M059J (cell line): Measurements from ENCODE around the gene BCKDHA. TPM values are rescaled to one million over a fixed set of nuclear protein-coding genes. Genes with fewer than 3 reads are reported as not detected.
"Not testable (repeated sequence)": the region's sequence is repeated elsewhere in the genome, so short reads cannot be mapped to it uniquely, and the experiment has no call there.

ENCODE experiments used
- DNase-seq: peaks from one replicate; pipeline ENCODE4 v3.0.0-alpha.2; 2012; ENCODE audit warnings: low read depth
- total RNA-seq: library from RNA; depleted of rRNA; stranded (reverse); fragments of >200 nt; shearing (Covaris generic); gene quantifications from 2 replicates; pipeline ENCODE4 v1.2.3, GENCODE V29; 2014

BCKDHA gene
- total RNA-seq, 1 experiment from 2014 or later = 18.3 TPM

DNA sequence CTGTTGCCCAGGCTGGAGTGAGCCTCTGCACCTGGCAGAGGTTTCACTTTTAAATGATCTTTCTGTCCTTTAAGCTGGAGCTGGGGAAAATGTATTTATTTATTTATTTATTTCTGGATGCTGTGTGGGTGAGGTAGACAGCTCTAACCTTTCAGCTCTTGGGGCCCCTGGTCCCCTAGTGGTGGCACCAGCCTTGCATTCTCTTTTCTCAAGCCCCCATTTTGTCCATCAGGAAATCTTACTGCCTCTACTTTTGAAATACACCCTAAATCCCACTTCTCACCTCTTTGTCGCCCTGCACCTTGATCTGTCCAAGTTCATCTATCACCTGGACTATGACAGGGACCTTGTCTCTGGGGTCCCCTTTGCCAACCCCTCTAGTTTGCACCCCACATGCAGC is 31.5 kb upstream of the BCKDHA start:
- DNase-seq = no peak

- peak; percentile 92 for DNase-seq
Measured at GRCh38 chr19:41367848-41368301, 29.7 kb upstream of the BCKDHA start.

- DNase-seq = no peak
Measured at GRCh38 chr19:41369769-41370168, 27.8 kb upstream of the BCKDHA start.

DNA sequence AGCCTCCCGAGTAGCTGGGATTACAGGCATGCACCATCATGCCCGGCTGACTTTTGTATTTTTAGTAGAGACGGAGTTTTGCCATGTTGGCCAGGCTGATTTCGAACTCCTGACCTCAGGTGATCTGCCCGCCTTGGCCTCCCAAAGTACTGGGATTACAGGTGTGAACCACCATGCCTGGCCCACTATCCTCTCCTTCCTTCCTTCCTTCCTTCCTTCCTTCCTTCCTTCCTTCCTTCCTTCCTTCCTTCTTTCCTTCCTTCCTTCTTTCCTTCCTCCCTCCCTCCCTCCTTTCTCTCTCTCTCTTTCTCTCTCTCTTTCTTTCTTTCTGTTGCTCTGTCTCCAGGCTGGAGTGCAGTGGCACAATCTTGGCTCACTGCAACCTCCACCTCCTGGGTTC is 26.5 kb upstream of the BCKDHA start:
- DNase-seq = not testable (repeated sequence)

GRCh38 chr19:41371541-41371940 is 26.1 kb upstream of the BCKDHA start:
- no peak for DNase-seq

GRCh38 chr19:41372501-41372900 is 25.1 kb upstream of the BCKDHA start:
- DNase-seq = no peak

GRCh38 chr19:41373993-41374392 is 23.6 kb upstream of the BCKDHA start:
- peak; percentile 87 for DNase-seq

- DNase-seq = no peak
Measured at GRCh38 chr19:41376241-41376997, 21.2 kb upstream of the BCKDHA start, which contains the start of gene TMEM91. Gene TMEM91 (plus strand): TSS chr19:41376533. CDS start chr19:41378310, 1,777 bp downstream.

DNA sequence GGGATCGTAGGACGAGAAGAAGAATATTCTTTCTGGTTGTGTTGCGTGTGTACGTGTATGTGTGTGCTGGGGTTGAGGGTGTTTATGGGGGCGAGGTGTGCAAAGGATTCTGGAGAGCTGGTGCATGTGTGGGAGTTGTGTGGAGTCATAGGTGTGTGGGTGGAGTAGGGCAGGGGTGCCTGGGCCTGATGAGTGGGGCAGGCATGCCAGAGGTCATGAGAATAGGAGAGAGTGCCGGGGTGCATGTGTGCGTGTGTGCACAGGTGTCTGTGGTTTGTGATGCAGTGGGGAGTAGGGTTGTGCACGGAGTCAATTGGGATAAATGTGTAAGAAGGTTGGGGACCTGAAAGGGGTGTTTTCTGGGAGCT is 20.6 kb upstream of the BCKDHA start:
- no peak for DNase-seq

DNA sequence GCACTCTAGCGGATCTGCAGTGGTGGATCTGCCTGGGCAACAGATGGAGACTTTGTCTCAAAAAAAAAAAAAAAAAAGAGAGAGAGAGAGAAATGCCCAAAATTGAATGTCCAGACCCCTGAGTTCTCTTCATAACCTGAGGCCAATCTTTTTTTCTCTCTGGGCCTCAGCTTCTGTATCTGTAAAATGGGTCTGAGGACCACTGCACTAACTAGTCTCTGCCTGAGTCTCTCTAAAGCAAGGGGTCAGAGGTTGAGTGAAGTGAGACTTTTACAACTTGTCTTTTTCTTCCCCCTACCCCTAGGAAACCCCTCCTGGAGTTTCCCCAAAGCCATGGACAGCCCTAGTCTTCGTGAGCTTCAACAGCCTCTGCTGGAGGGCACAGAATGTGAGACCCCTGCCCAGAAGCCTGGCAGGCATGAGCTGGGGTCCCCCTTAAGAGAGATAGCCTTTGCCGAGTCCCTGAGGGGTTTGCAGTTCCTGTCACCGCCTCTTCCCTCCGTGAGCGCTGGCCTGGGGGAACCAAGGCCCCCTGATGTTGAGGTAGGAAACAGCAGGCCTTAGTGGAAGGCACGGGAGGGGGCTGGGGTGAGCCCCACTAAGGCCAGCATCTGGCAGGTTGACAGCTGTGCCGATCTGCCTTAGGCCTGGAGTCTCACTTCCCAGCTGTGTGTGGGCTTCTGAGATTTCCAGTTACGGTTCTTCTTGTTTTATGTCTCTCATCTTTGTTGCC is 19.5 kb upstream of the BCKDHA start:
- DNase-seq = no peak

DNA sequence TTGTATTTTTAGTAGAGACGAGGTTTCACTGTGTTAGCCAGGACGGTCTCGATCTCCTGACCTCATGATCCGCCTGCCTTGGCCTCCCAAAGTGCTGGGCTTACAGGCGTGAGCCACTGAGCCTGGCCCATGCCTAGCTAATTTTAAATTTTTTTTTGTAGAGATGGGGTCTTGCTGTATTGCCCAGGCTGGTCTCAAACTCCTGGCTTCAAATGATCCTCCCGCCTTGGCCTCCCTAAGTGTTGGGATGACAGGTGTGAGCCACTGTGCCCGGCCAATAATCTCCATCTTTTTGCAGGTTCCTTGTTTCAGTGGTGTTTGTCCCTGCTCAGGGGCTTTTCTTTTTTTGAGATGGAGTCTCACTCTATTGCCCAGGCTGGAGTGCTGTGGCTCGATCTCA is 16.1 kb upstream of the BCKDHA start:
- not testable (repeated sequence) for DNase-seq

GRCh38 chr19:41384351-41384750 is 13.3 kb upstream of the BCKDHA start:
- DNase-seq = no peak

DNA sequence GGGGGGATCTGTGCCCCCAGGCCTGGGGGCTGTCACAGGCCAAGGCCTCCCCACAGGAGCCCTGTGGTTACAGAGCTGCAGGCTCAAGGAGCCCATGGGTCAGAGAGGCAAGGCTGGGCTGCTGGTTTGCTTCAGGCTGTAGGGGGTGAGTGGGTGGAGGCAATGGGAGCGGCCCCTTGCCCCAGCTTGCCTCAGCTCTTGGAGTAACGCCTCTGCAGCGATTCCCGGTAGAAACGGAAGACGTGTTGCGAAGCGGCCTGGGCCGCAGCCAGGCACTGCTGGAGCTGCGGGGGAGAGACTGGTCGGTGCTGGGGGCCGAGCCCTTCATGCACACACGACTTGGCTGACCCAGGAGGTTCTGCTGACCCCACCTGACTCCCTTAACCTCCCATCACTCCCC is 11.2 kb upstream of the BCKDHA start:
- no peak for DNase-seq

- no peak for DNase-seq
Measured at GRCh38 chr19:41391618-41392017, 6.0 kb upstream of the BCKDHA start.

GRCh38 chr19:41392775-41393174 is 4.8 kb upstream of the BCKDHA start:
- no peak for DNase-seq

- DNase-seq = no peak
Measured at GRCh38 chr19:41395355-41395754, 2.3 kb upstream of the BCKDHA start.

DNA sequence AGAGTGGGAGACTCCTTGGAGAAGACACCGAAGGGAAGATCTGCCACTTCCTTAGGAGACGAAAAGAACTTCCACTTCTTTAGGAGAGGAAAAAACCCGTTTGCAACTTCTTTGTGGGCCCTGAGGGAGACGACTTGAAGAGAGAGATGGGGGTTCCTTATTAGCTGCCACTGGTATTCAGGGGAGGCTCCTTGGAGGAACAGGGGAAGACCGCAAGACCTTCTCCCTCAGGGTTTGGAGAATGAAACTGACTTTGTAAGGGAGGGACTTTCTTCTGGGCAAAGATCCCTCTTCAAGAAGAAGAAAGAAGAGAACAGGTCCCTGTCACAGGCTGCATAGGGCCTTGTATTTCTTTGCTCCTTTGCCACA is 416 bp downstream of the BCKDHA start:
- DNase-seq = no peak

DNA sequence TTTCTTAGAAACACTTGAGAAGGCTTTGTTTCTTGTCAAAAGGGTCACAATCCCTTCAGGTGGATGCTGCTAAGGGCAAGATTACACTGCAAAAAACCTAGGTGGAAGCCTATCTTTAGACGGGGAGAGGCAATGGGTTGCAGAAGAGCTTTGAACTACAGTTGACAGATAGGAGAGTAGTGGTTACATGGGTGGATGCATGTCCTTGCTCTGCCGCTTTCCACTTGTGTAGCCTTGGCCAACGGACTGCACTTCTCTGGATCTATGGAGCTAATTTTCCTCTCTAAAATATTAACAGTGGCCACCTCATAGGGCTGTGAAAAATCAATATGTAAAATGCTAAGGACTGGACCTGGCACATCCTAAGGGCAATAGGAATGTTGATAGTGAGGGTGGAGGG is 980 bp downstream of the BCKDHA start:
- no peak for DNase-seq

- no peak for DNase-seq
Measured at GRCh38 chr19:41399091-41399490, 1.5 kb downstream of the BCKDHA start.

GRCh38 chr19:41399525-41399924 is 1.9 kb downstream of the BCKDHA start:
- no peak for DNase-seq

GRCh38 chr19:41401483-41401882 is 3.9 kb downstream of the BCKDHA start:
- DNase-seq = no peak

DNA sequence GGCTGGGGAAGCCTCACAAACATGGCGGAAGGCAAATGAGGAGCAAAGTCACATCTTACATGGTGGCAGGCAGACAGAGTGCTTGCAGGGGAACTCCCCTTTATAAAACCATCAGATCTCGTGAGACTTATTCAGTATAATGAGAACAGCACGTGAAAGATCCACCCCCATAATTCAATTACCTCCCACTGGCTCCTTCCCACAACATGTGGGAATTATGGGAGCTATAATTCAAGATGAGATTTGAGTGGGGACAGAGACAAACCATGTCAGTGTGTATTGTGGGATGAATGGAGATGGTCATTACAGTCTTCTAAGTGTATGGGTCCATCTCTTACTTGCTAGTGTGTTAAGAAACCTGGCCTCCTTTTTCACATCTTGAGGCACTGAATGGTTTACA is 4.4 kb downstream of the BCKDHA start:
- DNase-seq = no peak
